H1 (cell line): ENCODE results near the gene MSL3B.

Experiments
- CTCF ChIA-PET: fragments of 300-600 bp; sonication (Branson Sonifier 250); formaldehyde crosslinking; loops from one replicate; lab custom pipeline; 2021; ENCODE audit not compliant: partially characterized antibody; lab: Charles Lee
- POLR2A ChIA-PET: fragments of 300-600 bp; sonication (Branson Sonifier 250); formaldehyde crosslinking; loops from one replicate; lab custom pipeline; 2021; ENCODE audit warnings: inconsistent platforms; ENCODE audit not compliant: partially characterized antibody; lab: Charles Lee
- DNase-seq, 2 experiments: peaks; one replicate each; pipeline versions ENCODE4 v3.0.0 to v3.0.0-alpha.2; 2010 to 2022; ENCODE audit warnings: low spot score in 2 of 2, low read depth in 1 of 2, mixed read lengths in 1 of 2
- FAIRE-seq: peaks from 2 replicates; lab custom pipeline; 2011; peaks lifted over from hg19 to GRCh38; lab: Jason Lieb, UNC
- H2AFZ ChIP-seq: 2 replicates; pipeline ENCODE4 v1.8.1; 2012; ENCODE audit warnings: low read length, inconsistent platforms
- H2AK5ac ChIP-seq: 2 replicates; pipeline ENCODE4 v1.6.1; 2013; ENCODE audit warnings: low read depth, low read length
- H2BK120ac ChIP-seq: replicated peaks from 2 replicates; pipeline ENCODE3; 2013; ENCODE audit warnings: low read depth, low read length, inconsistent platforms
- H2BK12ac ChIP-seq: 2 replicates; pipeline ENCODE4 v1.6.1; 2013; ENCODE audit warnings: low read depth, low read length
- H2BK15ac ChIP-seq: 2 replicates; pipeline ENCODE4 v1.6.1; 2013; ENCODE audit warnings: low read length
- H2BK20ac ChIP-seq: 2 replicates; pipeline ENCODE4 v1.6.1; 2013; ENCODE audit warnings: low read length
- H2BK5ac ChIP-seq: 2 replicates; pipeline ENCODE4 v1.6.1; 2013; ENCODE audit warnings: low read depth, low read length
- H3K14ac ChIP-seq: 2 replicates; pipeline ENCODE4 v1.6.1; 2013; ENCODE audit warnings: inconsistent platforms; ENCODE audit not compliant: insufficient read length
- H3K18ac ChIP-seq: 2 replicates; pipeline ENCODE4 v1.6.1; 2013; ENCODE audit warnings: low read length; ENCODE audit errors: extremely low read depth
- H3K23ac ChIP-seq: 2 replicates; pipeline ENCODE4 v1.6.1; 2013; ENCODE audit warnings: inconsistent platforms; ENCODE audit not compliant: insufficient read length
- H3K23me2 ChIP-seq: 2 replicates; pipeline ENCODE4 v1.6.1; 2013; ENCODE audit warnings: low read depth, low read length
- H3K27ac ChIP-seq: 2 replicates; pipeline ENCODE4 v1.6.1; 2011; ENCODE audit warnings: low read depth, low read length, inconsistent platforms
- H3K27me3 ChIP-seq, 4 experiments: replicated peaks in 1 of 4; 1 replicate in 1 of 4; 2 replicates in 3 of 4; pipeline versions ENCODE4 v1.6.1 to v1.8.1; 2011 to 2013; ENCODE audit warnings: low read length in 3 of 4, mild to moderate bottlenecking in 3 of 4, inconsistent platforms in 2 of 4, mixed read lengths in 2 of 4, moderate library complexity in 1 of 4; ENCODE audit not compliant: control insufficient read depth in 3 of 4, insufficient read depth in 3 of 4; ENCODE audit errors: extremely low read depth in 1 of 4
- H3K36me3 ChIP-seq, 4 experiments: 2 replicates each; pipeline versions ENCODE4 v1.6.1 to v1.8.1; 2011 to 2013; ENCODE audit warnings: mild to moderate bottlenecking in 4 of 4, low read length in 3 of 4, moderate library complexity in 2 of 4, control low read depth in 1 of 4, inconsistent platforms in 1 of 4; ENCODE audit not compliant: insufficient read depth in 4 of 4, control insufficient read depth in 2 of 4
- H3K4ac ChIP-seq: replicated peaks from 2 replicates; pipeline ENCODE3; 2013; ENCODE audit warnings: low read length, low read depth, mixed read lengths, inconsistent platforms; ENCODE audit not compliant: insufficient read length
- H3K4me1 ChIP-seq, 4 experiments: replicated peaks in 1 of 4; 1 replicate in 1 of 4; 2 replicates in 3 of 4; pipeline versions ENCODE4 v1.6.1 to v1.8.1; 2011 to 2013; ENCODE audit warnings: low read length in 3 of 4, inconsistent platforms in 2 of 4, mixed read lengths in 1 of 4; ENCODE audit not compliant: insufficient read depth in 4 of 4, control insufficient read depth in 3 of 4
- H3K4me2 ChIP-seq, 2 experiments: 2 replicates each; pipeline versions ENCODE4 v1.6.1 to v1.8.1; 2011 to 2013; ENCODE audit warnings: low read depth in 2 of 2, low read length in 2 of 2, control low read depth in 1 of 2, inconsistent platforms in 1 of 2, mild to moderate bottlenecking in 1 of 2; ENCODE audit not compliant: insufficient read depth in 1 of 2
- H3K4me3 ChIP-seq, 4 experiments: fragments of 200-600, 300-600 bp in 1 of 4; sonication (generic), shearing (Covaris generic), sonication (Bioruptor Twin) in 1 of 4; 2 replicates each; pipeline versions ENCODE4 v1.5.1 to v1.8.1; 2011 to 2016; ENCODE audit warnings: low read length in 4 of 4, low read depth in 3 of 4, control low read depth in 2 of 4, inconsistent platforms in 2 of 4, mild to moderate bottlenecking in 2 of 4, mixed read lengths in 1 of 4, moderate library complexity in 1 of 4; ENCODE audit not compliant: insufficient read depth in 2 of 4; ENCODE audit errors: extremely low read depth in 1 of 4
- H3K56ac ChIP-seq: replicated peaks from 2 replicates; pipeline ENCODE3; 2013; ENCODE audit warnings: low read depth, mild to moderate bottlenecking, mixed read lengths, low read length, inconsistent platforms; ENCODE audit not compliant: insufficient read length
- H3K79me1 ChIP-seq: 2 replicates; pipeline ENCODE4 v1.6.1; 2013; ENCODE audit warnings: low read depth, low read length, control low read depth
- H3K79me2 ChIP-seq, 2 experiments: 2 replicates each; pipeline versions ENCODE4 v1.6.1 to v1.8.1; 2012 to 2013; ENCODE audit warnings: low read length in 2 of 2, mild to moderate bottlenecking in 2 of 2, inconsistent platforms in 1 of 2; ENCODE audit not compliant: insufficient read depth in 2 of 2, control insufficient read depth in 1 of 2
- H3K9ac ChIP-seq, 4 experiments: replicated peaks in 1 of 4; 1 replicate in 1 of 4; 2 replicates in 3 of 4; pipeline versions ENCODE4 v1.6.1 to v1.8.1; 2011 to 2013; ENCODE audit warnings: low read depth in 3 of 4, low read length in 3 of 4, control low read depth in 2 of 4, mild to moderate bottlenecking in 2 of 4, moderate library complexity in 2 of 4, inconsistent platforms in 1 of 4; ENCODE audit errors: extremely low read depth in 1 of 4
- H3K9me3 ChIP-seq, 2 experiments: 2 replicates each; pipeline versions ENCODE4 v1.6.1 to v1.8.1; 2012 to 2013; ENCODE audit warnings: mild to moderate bottlenecking in 2 of 2, moderate library complexity in 2 of 2, control low read depth in 1 of 2, inconsistent platforms in 1 of 2, low read depth in 1 of 2, low read length in 1 of 2, mixed read lengths in 1 of 2; ENCODE audit not compliant: insufficient read depth in 2 of 2
- H4K20me1 ChIP-seq, 2 experiments: replicated peaks in 1 of 2; 2 replicates each; pipeline versions ENCODE3 to v1.8.1; 2011 to 2013; ENCODE audit warnings: inconsistent platforms in 2 of 2, low read length in 2 of 2, mild to moderate bottlenecking in 1 of 2; ENCODE audit not compliant: insufficient read depth in 2 of 2, control insufficient read depth in 1 of 2
- H4K5ac ChIP-seq: 2 replicates; pipeline ENCODE4 v1.6.1; 2013; ENCODE audit warnings: low read length, low read depth, mixed read lengths, inconsistent platforms; ENCODE audit not compliant: insufficient read length
- H4K8ac ChIP-seq: 2 replicates; pipeline ENCODE4 v1.8.0; 2013; ENCODE audit warnings: mild to moderate bottlenecking, moderate library complexity, low read length, inconsistent platforms; ENCODE audit not compliant: insufficient read depth; ENCODE audit errors: extremely low read depth
- H4K91ac ChIP-seq: replicated peaks from 2 replicates; pipeline ENCODE3; 2013; ENCODE audit warnings: low read length, mixed read lengths, inconsistent platforms; ENCODE audit not compliant: insufficient read length
- ASH2L ChIP-seq: fragments of 200-600, 300-600 bp; sonication (generic); IDR thresholded peaks from one replicate; pipeline ENCODE4 v1.7.1; 2017; ENCODE audit warnings: low read length
- BRCA1 ChIP-seq: IDR thresholded peaks from 2 replicates; pipeline ENCODE4 v1.6.1; 2012; ENCODE audit warnings: low read depth, low read length, improper control_type of control experiment
- CHD1 ChIP-seq: IDR thresholded peaks from 2 replicates; pipeline ENCODE4 v1.6.1; 2012; ENCODE audit warnings: low read depth, low read length, improper control_type of control experiment
- CTCF ChIP-seq, 3 experiments: IDR thresholded peaks; 1 replicate in 2 of 3; 2 replicates in 1 of 3; pipeline versions ENCODE4 v1.5.1 to v1.6.1; 2011; ENCODE audit warnings: low read length in 3 of 3, mild to moderate bottlenecking in 3 of 3, inconsistent platforms in 2 of 3, low read depth in 1 of 3, moderate library complexity in 1 of 3; ENCODE audit not compliant: insufficient read depth in 1 of 3; ENCODE audit errors: control extremely low read depth in 1 of 3
- GABPA ChIP-seq: IDR thresholded peaks from 2 replicates; pipeline ENCODE4 v1.6.1; 2011; ENCODE audit warnings: mild to moderate bottlenecking, low read length, moderate library complexity, borderline replicate concordance; ENCODE audit not compliant: insufficient read depth
- JUND ChIP-seq: IDR thresholded peaks from 2 replicates; pipeline ENCODE4 v1.6.1; 2011; ENCODE audit warnings: mild to moderate bottlenecking, improper control_type of control experiment, low read length
- NANOG ChIP-seq: IDR thresholded peaks from 2 replicates; pipeline ENCODE4 v1.6.1; 2011; ENCODE audit warnings: low read length, low read depth, mild to moderate bottlenecking, inconsistent platforms; ENCODE audit not compliant: insufficient read depth, poor library complexity, severe bottlenecking
- PHF8 ChIP-seq: fragments of 200-600 bp; sonication (generic); conservative IDR thresholded peaks from 2 replicates; pipeline ENCODE4 v1.7.1; 2012; ENCODE audit warnings: low read depth, mild to moderate bottlenecking, inconsistent platforms, low read length, moderate library complexity
- ZNF274 ChIP-seq: IDR thresholded peaks from 2 replicates; pipeline ENCODE4 v1.7.0; 2012; ENCODE audit warnings: low read length, borderline replicate concordance; ENCODE audit errors: extremely low read depth
- WGBS, 2 experiments: shearing (Covaris generic) in 1 of 2; methylation state at CpG; one replicate each; pipeline versions ENCODE4 v1.1.6 to v1.1.7; 2013 to 2015; ENCODE audit warnings: low lambda C conversion rate in 2 of 2, mixed read lengths in 2 of 2, inconsistent platforms in 1 of 2, low coverage in 1 of 2, missing lambda C conversion rate in 1 of 2; ENCODE audit not compliant: insufficient replicate concordance in 2 of 2, insufficient coverage in 1 of 2, insufficient read length in 1 of 2; ENCODE audit errors: extremely low coverage in 1 of 2, missing lambda C conversion rate in 1 of 2; 5-methylcytosine and 5-hydroxymethylcytosine counted together
- TF ChIP-seq, protein P1 (sequence below): IDR thresholded peaks from 2 replicates; pipeline ENCODE4 v1.6.1; 2011; ENCODE audit warnings: low read length, improper control_type of control experiment

Gene MSL3B

GRCh38 chr2:233855345-233855744, 12.8 kb downstream of the MSL3B start:
- peaks cover 11 to 28% (median 12%) of the 10 kb centered on the region in 4 experiments for H3K36me3 ChIP-seq
- no peak for FAIRE-seq
- peak overlapping the region in 2 of 4 experiments; percentile 96 to 99; a peak in 2 of 8 replicates for H3K4me3 ChIP-seq
- H2AFZ ChIP-seq = no peak overlapping the region
- no peak overlapping the region for H3K56ac ChIP-seq
- 90% methylated on average over 5 of the region's 5 CpGs; no CpG with 5 or more reads in 1 of the 2 experiments for WGBS, 2 experiments
- H3K14ac ChIP-seq = no peak overlapping the region
- H2AK5ac ChIP-seq = no peak overlapping the region
- H3K18ac ChIP-seq = no peak overlapping the region
- H4K20me1 ChIP-seq = peaks cover 3 to 7% of the 10 kb centered on the region in 2 experiments
- H2BK120ac ChIP-seq = no peak overlapping the region
- no peak overlapping the region for H3K9ac ChIP-seq
- no peak overlapping the region; the same call in 1 of the 2 replicates for H2BK15ac ChIP-seq
- H2BK12ac ChIP-seq = no peak overlapping the region; the same call in 1 of the 2 replicates
- no peaks in the 10 kb centered on the region for H3K9me3 ChIP-seq
- H4K5ac ChIP-seq = no peak overlapping the region
- H3K4me2 ChIP-seq = peak overlapping the region; percentile 69 to 94; a peak in 3 of 4 replicates
- peaks cover 3% of the 10 kb centered on the region; the same call in 1 of the 2 replicates for H3K79me1 ChIP-seq
- CTCF ChIA-PET = interaction anchor here (0.7 to 3.1 kb wide), 4 partner anchors 11 to 918 kb away, joined by 3 to 24 read pairs (median 3); partner anchors contain the start of gene MSL3B
- no peak overlapping the region for H4K91ac ChIP-seq
- no peak overlapping the region for H3K27ac ChIP-seq
- H3K27me3 ChIP-seq = no peaks in the 10 kb centered on the region; a peak in 1 of 7 replicates
- no peak for DNase-seq
- H2BK5ac ChIP-seq = no peak overlapping the region
- peaks cover 7% of the 10 kb centered on the region for H3K23me2 ChIP-seq
- no peak overlapping the region for H4K8ac ChIP-seq
- no peak overlapping the region for H3K4ac ChIP-seq
- H3K4me1 ChIP-seq = peaks cover 0 to 5% (median 2%) of the 10 kb centered on the region in 4 experiments; a peak in 4 of 7 replicates
- H3K79me2 ChIP-seq = peaks cover 21 to 38% of the 10 kb centered on the region in 2 experiments
- no peak overlapping the region for H2BK20ac ChIP-seq
- POLR2A ChIA-PET = interaction anchor here (0.8 to 1.7 kb wide), 3 partner anchors 9 to 11 kb away, joined by 3 to 6 read pairs (median 4); no protein-coding TSS in a partner anchor
- no peak overlapping the region for H3K23ac ChIP-seq
- TF ChIP-seq PHF8 = no peak
- no peak for TF ChIP-seq ZNF274
- TF ChIP-seq, protein P1, sequence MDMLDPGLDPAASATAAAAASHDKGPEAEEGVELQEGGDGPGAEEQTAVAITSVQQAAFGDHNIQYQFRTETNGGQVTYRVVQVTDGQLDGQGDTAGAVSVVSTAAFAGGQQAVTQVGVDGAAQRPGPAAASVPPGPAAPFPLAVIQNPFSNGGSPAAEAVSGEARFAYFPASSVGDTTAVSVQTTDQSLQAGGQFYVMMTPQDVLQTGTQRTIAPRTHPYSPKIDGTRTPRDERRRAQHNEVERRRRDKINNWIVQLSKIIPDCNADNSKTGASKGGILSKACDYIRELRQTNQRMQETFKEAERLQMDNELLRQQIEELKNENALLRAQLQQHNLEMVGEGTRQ = no peak
- TF ChIP-seq CHD1 = no peak
- no peak for TF ChIP-seq BRCA1
- no peak for TF ChIP-seq JUND
- no peak for TF ChIP-seq GABPA
- no peak for TF ChIP-seq CTCF (IDR thresholded peaks at IDR 0.05; ENCODE audit: control extremely low read depth in 1 of 3, insufficient read depth in 1 of 3, low read depth in 1 of 3, low read length in 3 of 3)
- no peak for TF ChIP-seq NANOG
- TF ChIP-seq ASH2L = no peak
